B cell (primary cell): Measurements from ENCODE around the gene MAN2B2. TPM values are rescaled to one million over a fixed set of nuclear protein-coding genes. Genes with fewer than 3 reads are reported as not detected.

Experiments used
- ATAC-seq: fragments of 200-7000 bp; cut with Tn5 transposase; one replicate; pipeline ENCODE4 v1.10.0; 2021; ENCODE audit warnings: low read depth, mild to moderate bottlenecking, moderate number of reproducible peaks, moderate library complexity
- CTCF ChIA-PET: fragments of 350-600 bp; sonication (Branson Sonifier 250); formaldehyde crosslinking; loops from one replicate; lab custom pipeline; 2021; ENCODE audit warnings: antibody characterized with exemption, inconsistent platforms; lab: Charles Lee
- POLR2A ChIA-PET: fragments of 350-600 bp; sonication (Branson Sonifier 250); formaldehyde crosslinking; loops from one replicate; lab custom pipeline; 2021; ENCODE audit warnings: antibody characterized with exemption; lab: Charles Lee
- DNase-seq: peaks from one replicate; pipeline ENCODE4 v3.0.0; 2013
- H2AFZ ChIP-seq: 2 replicates; pipeline ENCODE4 v1.6.1; 2012; ENCODE audit warnings: mild to moderate bottlenecking, low read depth, low read length; ENCODE audit not compliant: insufficient read depth, poor library complexity, severe bottlenecking
- H3K27ac ChIP-seq, 2 donors: 1 replicate in 1 of 2; 2 replicates in 1 of 2; pipeline ENCODE4 v1.5.1; 2012 to 2013; ENCODE audit warnings: low read length in 2 of 2, mild to moderate bottlenecking in 2 of 2, moderate library complexity in 1 of 2
- H3K27me3 ChIP-seq, 4 experiments: fragments of 200-600 bp in 1 of 4; sonication (generic) in 1 of 4; replicated peaks in 1 of 4; 1 replicate in 2 of 4; 2 replicates in 2 of 4; pipeline versions ENCODE4 v1.6.1 to v1.7.0; 2013 to 2016; ENCODE audit warnings: low read length in 3 of 4, mild to moderate bottlenecking in 2 of 4, mixed read lengths in 1 of 4, moderate library complexity in 1 of 4; ENCODE audit not compliant: insufficient read depth in 4 of 4, control insufficient read depth in 3 of 4; ENCODE audit errors: control extremely low read depth in 1 of 4
- H3K36me3 ChIP-seq, 2 experiments: replicated peaks in 1 of 2; 1 replicate in 1 of 2; 2 replicates in 1 of 2; pipeline versions ENCODE4 v1.6.1 to v1.7.1; 2013; ENCODE audit warnings: low read length in 1 of 2; ENCODE audit not compliant: insufficient read depth in 2 of 2, control insufficient read depth in 1 of 2; ENCODE audit errors: control extremely low read depth in 1 of 2, extremely low read depth in 1 of 2
- H3K4me1 ChIP-seq, 2 donors: fragments of 200-600 bp in 1 of 2; sonication (generic) in 1 of 2; 1 replicate in 1 of 2; 2 replicates in 1 of 2; pipeline versions ENCODE4 v1.5.1 to v1.6.1; 2013 to 2017; ENCODE audit warnings: low read length in 2 of 2; ENCODE audit not compliant: control insufficient read depth in 2 of 2, insufficient read depth in 2 of 2
- H3K4me2 ChIP-seq: replicated peaks from 2 replicates; pipeline ENCODE3; 2012; ENCODE audit warnings: mild to moderate bottlenecking, low read depth, low read length; ENCODE audit not compliant: poor library complexity, severe bottlenecking
- H3K4me3 ChIP-seq, 5 experiments: fragments of 200-600 bp in 1 of 5; sonication (generic) in 1 of 5; 1 replicate in 3 of 5; 2 replicates in 2 of 5; pipeline versions ENCODE4 v1.5.1 to v1.7.0; 2011 to 2016; ENCODE audit warnings: low read length in 4 of 5, mild to moderate bottlenecking in 4 of 5, low read depth in 2 of 5, control low read depth in 1 of 5, moderate library complexity in 1 of 5; ENCODE audit not compliant: insufficient read depth in 1 of 5; ENCODE audit errors: control extremely low read depth in 1 of 5, extremely low read depth in 1 of 5
- H3K79me2 ChIP-seq: fragments of 200-600 bp; sonication (generic); one replicate; pipeline ENCODE4 v1.6.0; 2016; ENCODE audit warnings: low read length; ENCODE audit not compliant: control insufficient read depth, insufficient read depth
- H3K9ac ChIP-seq: fragments of 200-600 bp; sonication (generic); 2 replicates; pipeline ENCODE4 v1.6.1; 2017; ENCODE audit warnings: mild to moderate bottlenecking, low read length, moderate library complexity
- H3K9me3 ChIP-seq, 3 donors: one replicate each; pipeline versions ENCODE4 v1.6.1 to v1.7.1; 2013; ENCODE audit warnings: low read length in 2 of 3; ENCODE audit not compliant: control insufficient read depth in 2 of 3, insufficient read depth in 1 of 3; ENCODE audit errors: control extremely low read depth in 1 of 3
- H4K20me1 ChIP-seq: 2 replicates; pipeline ENCODE4 v1.6.0; 2012; ENCODE audit warnings: mild to moderate bottlenecking, low read length; ENCODE audit not compliant: insufficient read depth, control insufficient read depth, poor library complexity, severe bottlenecking
- H3K27ac Mint-ChIP-seq: one replicate; pipeline ENCODE4 v1.8.0; 2021; ENCODE audit warnings: mixed read lengths
- H3K27me3 Mint-ChIP-seq: one replicate; pipeline ENCODE4 v1.8.0; 2021; ENCODE audit warnings: mixed read lengths
- H3K4me1 Mint-ChIP-seq: one replicate; pipeline ENCODE4 v1.8.0; 2021; ENCODE audit warnings: mixed read lengths
- H3K4me3 Mint-ChIP-seq: one replicate; pipeline ENCODE4 v1.8.0; 2021; ENCODE audit warnings: mixed read lengths
- H3K9me3 Mint-ChIP-seq: one replicate; pipeline ENCODE4 v1.8.0; 2022; ENCODE audit warnings: mixed read lengths; ENCODE audit not compliant: insufficient read depth
- EZH2 ChIP-seq: IDR thresholded peaks from 2 replicates; pipeline ENCODE4 v1.6.1; 2012; ENCODE audit warnings: borderline replicate concordance, low read depth, mild to moderate bottlenecking, moderate library complexity, low read length; ENCODE audit not compliant: insufficient read depth, poor library complexity, severe bottlenecking
- WGBS: methylation state at CpG from one replicate; pipeline ENCODE4 v1.1.5; 2013; ENCODE audit warnings: missing lambda C conversion rate; ENCODE audit not compliant: insufficient coverage; 5-methylcytosine and 5-hydroxymethylcytosine counted together
- intact Hi-C: fragments of 100-400 bp; cut with micrococcal nuclease; formaldehyde crosslinking; loops from one replicate; pipeline ENCODE4 v1.10.0; 2022
- polyA plus RNA-seq: library from polyadenylated mRNA; depleted of rRNA; stranded (reverse); fragments of >200 nt; gene quantifications from 2 replicates; pipeline ENCODE4 v1.2.3, GENCODE V29; 2012
- total RNA-seq, 2 donors: library from RNA; stranded (reverse); fragments of 120-200 nt in 1 of 2; gene quantifications; 1 replicate in 1 of 2; 2 replicates in 1 of 2; pipeline versions ENCODE4 v1.2.3 to v1.2.4, GENCODE V29; 2013 to 2022
- TF ChIP-seq, protein P1 (sequence below): fragments of 200-600 bp; IDR thresholded peaks from one replicate; pipeline ENCODE4 v1.8.0; 2022; ENCODE audit warnings: antibody characterized with exemption, mild to moderate bottlenecking

MAN2B2 gene
- total and polyA plus RNA-seq, 2 donors (not counting 1 experiment from before 2014, with no cell fraction given) = 35.0 to 37.0 TPM

DNA sequence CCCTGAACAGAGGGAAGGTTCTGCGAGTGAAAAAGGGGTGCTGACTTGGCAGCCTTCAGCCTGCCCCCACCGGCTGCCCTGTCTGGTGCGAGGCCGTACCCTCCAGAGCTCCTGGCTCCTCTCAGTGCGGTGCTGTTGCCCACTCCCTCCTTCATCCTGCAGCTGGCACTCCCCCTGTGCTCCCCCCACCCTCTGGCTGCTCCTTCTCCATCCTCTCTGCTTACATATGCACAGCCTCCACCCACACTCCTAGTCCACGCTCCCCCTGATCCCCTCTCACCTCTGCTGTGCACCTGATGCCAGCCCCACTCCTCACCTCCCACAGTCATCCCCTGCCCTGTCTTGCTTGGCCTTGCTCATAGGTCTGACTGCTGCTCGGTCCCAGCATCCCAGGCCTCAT is 9.9 kb downstream of the MAN2B2 start:
- Histone ChIP-seq H3K9ac (no peak overlapping the region), H2AFZ (no peak overlapping the region), H3K27ac (no peak overlapping the region), H3K27me3 (no peaks in the 10 kb centered on the region), H3K4me2 (no peak overlapping the region), H4K20me1 (no peaks in the 10 kb centered on the region), H3K9me3 (peaks cover 2 to 27% (median 3%) of the 10 kb centered on the region in 3 donors), H3K4me3 (no peak overlapping the region), H3K79me2 (no peaks in the 10 kb centered on the region), H3K36me3 (peaks cover 11 to 63% of the 10 kb centered on the region in 2 experiments), H3K4me1 (no peaks in the 10 kb centered on the region)
- intact Hi-C loops = no loop called here
- Mint-ChIP-seq H3K4me3 (no peak overlapping the region), H3K27ac (no peak overlapping the region), H3K9me3 (no peaks in the 10 kb centered on the region), H3K4me1 (no peaks in the 10 kb centered on the region), H3K27me3 (no peaks in the 10 kb centered on the region)
- no peak for DNase-seq
- ChIA-PET POLR2A (no interaction called here), CTCF (no interaction called here)
- TF ChIP-seq, protein P1, sequence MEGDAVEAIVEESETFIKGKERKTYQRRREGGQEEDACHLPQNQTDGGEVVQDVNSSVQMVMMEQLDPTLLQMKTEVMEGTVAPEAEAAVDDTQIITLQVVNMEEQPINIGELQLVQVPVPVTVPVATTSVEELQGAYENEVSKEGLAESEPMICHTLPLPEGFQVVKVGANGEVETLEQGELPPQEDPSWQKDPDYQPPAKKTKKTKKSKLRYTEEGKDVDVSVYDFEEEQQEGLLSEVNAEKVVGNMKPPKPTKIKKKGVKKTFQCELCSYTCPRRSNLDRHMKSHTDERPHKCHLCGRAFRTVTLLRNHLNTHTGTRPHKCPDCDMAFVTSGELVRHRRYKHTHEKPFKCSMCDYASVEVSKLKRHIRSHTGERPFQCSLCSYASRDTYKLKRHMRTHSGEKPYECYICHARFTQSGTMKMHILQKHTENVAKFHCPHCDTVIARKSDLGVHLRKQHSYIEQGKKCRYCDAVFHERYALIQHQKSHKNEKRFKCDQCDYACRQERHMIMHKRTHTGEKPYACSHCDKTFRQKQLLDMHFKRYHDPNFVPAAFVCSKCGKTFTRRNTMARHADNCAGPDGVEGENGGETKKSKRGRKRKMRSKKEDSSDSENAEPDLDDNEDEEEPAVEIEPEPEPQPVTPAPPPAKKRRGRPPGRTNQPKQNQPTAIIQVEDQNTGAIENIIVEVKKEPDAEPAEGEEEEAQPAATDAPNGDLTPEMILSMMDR = no peak
- TF ChIP-seq EZH2 = no peak
- ATAC-seq = no peak
- WGBS = 97% methylated on average over 7 of the region's 7 CpGs

DNA sequence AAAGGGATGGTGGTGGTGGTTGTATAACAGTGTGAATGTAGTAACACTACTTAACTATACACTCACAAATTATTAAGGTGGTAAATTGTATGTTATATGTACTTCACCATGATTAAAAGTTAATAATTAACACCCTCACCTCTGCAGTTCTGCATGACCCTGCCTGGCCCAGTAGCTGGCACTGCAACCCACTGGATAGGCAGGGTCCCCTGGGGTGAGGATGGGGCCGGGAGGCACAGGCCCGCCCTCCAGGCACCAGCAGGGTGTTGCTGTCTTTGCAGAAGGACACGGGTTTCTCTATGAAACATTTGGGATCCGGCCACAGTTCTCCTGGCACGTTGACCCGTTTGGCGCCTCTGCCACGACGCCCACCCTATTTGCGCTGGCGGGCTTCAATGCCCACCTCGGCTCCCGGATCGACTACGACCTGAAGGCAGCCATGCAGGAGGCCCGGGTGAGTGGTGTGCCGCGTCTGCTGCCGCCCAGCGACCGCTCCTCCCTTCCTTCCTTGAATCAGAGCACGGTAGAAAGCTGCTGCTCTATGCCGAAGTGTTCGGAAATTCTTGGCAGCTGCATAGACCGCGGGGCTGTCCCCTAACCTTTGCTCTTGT is 11.8 kb downstream of the MAN2B2 start:
- DNase-seq (no peak), ATAC-seq (no peak)
- no peak for TF ChIP-seq EZH2
- TF ChIP-seq, protein P1 = no peak
- Mint-ChIP-seq H3K9me3 (no peaks in the 10 kb centered on the region), H3K4me3 (no peak overlapping the region), H3K27me3 (no peaks in the 10 kb centered on the region), H3K27ac (no peak overlapping the region), H3K4me1 (peaks cover 8% of the 10 kb centered on the region)
- H3K9me3 ChIP-seq = peaks cover 2 to 27% (median 3%) of the 10 kb centered on the region in 3 donors
- H3K27ac ChIP-seq = no peak overlapping the region
- CTCF ChIA-PET = no interaction called here
- H4K20me1 ChIP-seq = no peaks in the 10 kb centered on the region
- H3K9ac ChIP-seq = no peak overlapping the region
- H3K4me1 ChIP-seq = peaks cover 0 to 11% of the 10 kb centered on the region in 2 donors
- H3K79me2 ChIP-seq = no peaks in the 10 kb centered on the region
- POLR2A ChIA-PET = interaction anchor here (1.1 kb wide), 1 partner anchor 12 kb away, joined by 5 read pairs; the partner anchor contains the start of gene MAN2B2
- WGBS = 97% methylated on average over 26 of the region's 26 CpGs
- intact Hi-C loops = no loop called here
- H3K4me2 ChIP-seq = no peak overlapping the region
- H3K4me3 ChIP-seq = no peak overlapping the region
- H3K36me3 ChIP-seq = peaks cover 6 to 55% of the 10 kb centered on the region in 2 experiments
- H2AFZ ChIP-seq = no peak overlapping the region
- no peaks in the 10 kb centered on the region for H3K27me3 ChIP-seq
